HUES64 (cell line): ENCODE data around the gene ARRDC1.
"Not testable (repeated sequence)": the region's sequence is repeated elsewhere in the genome, so short reads cannot be mapped to it uniquely, and the experiment has no call there.

ENCODE experiments used
- H3K27ac ChIP-seq: 2 replicates; pipeline ENCODE4 v1.7.0; 2013; ENCODE audit warnings: low read depth, low read length, inconsistent platforms
- H3K27me3 ChIP-seq: 2 replicates; pipeline ENCODE4 v1.6.1; 2013; ENCODE audit warnings: mild to moderate bottlenecking, low read length; ENCODE audit not compliant: insufficient read depth
- H3K36me3 ChIP-seq: 2 replicates; pipeline ENCODE4 v1.6.1; 2013; ENCODE audit warnings: mild to moderate bottlenecking, low read length; ENCODE audit not compliant: insufficient read depth
- H3K4me1 ChIP-seq: 2 replicates; pipeline ENCODE4 v1.6.1; 2013; ENCODE audit warnings: mild to moderate bottlenecking, low read length, moderate library complexity; ENCODE audit not compliant: insufficient read depth
- H3K4me3 ChIP-seq: 2 replicates; pipeline ENCODE4 v1.5.1; 2013; ENCODE audit warnings: mild to moderate bottlenecking, low read length, moderate library complexity
- H3K9ac ChIP-seq: 2 replicates; pipeline ENCODE4 v1.6.1; 2013; ENCODE audit warnings: mild to moderate bottlenecking, low read depth, low read length
- H3K9me3 ChIP-seq: 2 replicates; pipeline ENCODE4 v1.6.1; 2013; ENCODE audit warnings: low read depth, low read length; ENCODE audit not compliant: insufficient read depth
- WGBS: fragments of 150-250, 120-280 bp; methylation state at CpG from one replicate; pipeline ENCODE4 v1.1.7; 2013; ENCODE audit warnings: missing lambda C conversion rate; 5-methylcytosine and 5-hydroxymethylcytosine counted together

Gene ARRDC1

GRCh38 chr9:137588311-137588710, 17.2 kb upstream of the ARRDC1 start:
- 0 out of 2 replicates have a peak overlapping the region, but pooled peaks have one; percentile 79 for H3K4me3 ChIP-seq
- peaks cover 53% of the 10 kb centered on the region for H3K36me3 ChIP-seq
- H3K9me3 ChIP-seq: no peaks in the 10 kb centered on the region
- no peaks in the 10 kb centered on the region for H3K4me1 ChIP-seq
- no peak overlapping the region for H3K27ac ChIP-seq
- 90% methylated on average over 13 of the region's 13 CpGs for WGBS
- no peaks in the 10 kb centered on the region; the same call in 1 of the 2 replicates for H3K27me3 ChIP-seq
- H3K9ac ChIP-seq: peak overlapping the region; percentile 87; the same call in 1 of the 2 replicates

DNA sequence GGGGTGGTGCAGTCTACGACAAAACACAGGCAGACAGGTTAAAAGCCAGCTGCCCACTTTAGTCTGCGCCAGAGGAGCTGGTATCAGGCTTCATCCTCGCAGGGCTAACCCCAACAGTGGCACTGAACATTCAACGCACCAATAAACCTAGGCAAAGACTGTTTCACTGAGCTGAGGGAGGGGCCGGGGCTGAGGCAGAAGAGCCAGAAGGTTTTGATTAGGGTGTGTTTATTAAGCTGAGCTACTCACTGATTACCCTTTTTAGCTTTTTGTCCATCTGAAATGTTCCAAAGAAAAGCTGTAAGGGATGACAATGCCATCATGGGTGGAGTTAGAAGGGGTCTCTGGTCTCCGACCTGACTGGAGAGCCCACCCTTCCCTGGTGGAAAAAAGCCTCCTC, 16.6 kb upstream of the ARRDC1 start:
- Histone ChIP-seq H3K9me3 (no peaks in the 10 kb centered on the region), H3K9ac (peak overlapping the region; percentile 87), H3K27ac (no peak overlapping the region), H3K4me1 (no peaks in the 10 kb centered on the region), H3K27me3 (no peaks in the 10 kb centered on the region; the same call in 1 of the 2 replicates), H3K4me3 (peak overlapping the region; percentile 79), H3K36me3 (peaks cover 48% of the 10 kb centered on the region)
- WGBS: 96% methylated on average over 6 of the region's 6 CpGs

- 11% methylated on average over 58 of the region's 58 CpGs for WGBS
- H3K27me3 ChIP-seq: no peaks in the 10 kb centered on the region; the same call in 1 of the 2 replicates
These were observed 15.9 kb upstream of the ARRDC1 start for GRCh38 chr9:137589441-137590122.

DNA sequence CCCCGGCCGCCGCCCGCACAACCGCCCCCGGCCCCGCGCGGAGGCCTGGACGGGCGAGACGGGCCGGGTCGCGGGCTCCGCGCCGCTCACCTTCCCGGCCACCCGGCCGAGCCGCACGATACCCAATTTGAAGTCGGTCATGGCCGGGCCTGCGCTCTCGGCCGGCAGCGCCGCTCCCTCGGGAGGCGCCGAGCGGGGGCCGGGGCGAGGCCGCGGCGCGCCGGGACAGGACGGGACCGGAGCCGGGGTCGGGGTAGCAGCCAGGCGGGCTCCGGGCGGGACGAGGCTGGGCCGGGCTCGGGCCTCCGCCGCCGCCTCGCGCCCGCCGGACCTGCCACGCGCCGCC, 15.4 kb upstream of the ARRDC1 start:
- H3K9me3 ChIP-seq: no peaks in the 10 kb centered on the region
- no peaks in the 10 kb centered on the region; the same call in 1 of the 2 replicates for H3K27me3 ChIP-seq
- no peak overlapping the region for H3K27ac ChIP-seq
- no peaks in the 10 kb centered on the region for H3K4me1 ChIP-seq
- peak overlapping the region; percentile 87 for H3K9ac ChIP-seq
- peak overlapping the region; percentile 79 for H3K4me3 ChIP-seq
- WGBS: under 1% methylated on average over 61 of the region's 61 CpGs
- H3K36me3 ChIP-seq: peaks cover 37% of the 10 kb centered on the region

More at GRCh38 chr9:137589441-137590122, 15.9 kb upstream of the ARRDC1 start:
- peak overlapping the region; percentile 87 for H3K9ac ChIP-seq
- no peak overlapping the region for H3K27ac ChIP-seq
- no peaks in the 10 kb centered on the region for H3K9me3 ChIP-seq
- no peaks in the 10 kb centered on the region for H3K4me1 ChIP-seq
- H3K36me3 ChIP-seq: peaks cover 41% of the 10 kb centered on the region
- peak overlapping the region; percentile 79 for H3K4me3 ChIP-seq

GRCh38 chr9:137590469-137591383, 14.8 kb upstream of the ARRDC1 start, which contains the start of gene ZMYND19:
Gene ZMYND19 (minus strand): TSS chr9:137590512. CDS start chr9:137590263, 249 bp downstream.
- Histone ChIP-seq H3K9ac (peak within 1 kb of the TSS; percentile 87), H3K27ac (0 out of 2 replicates have a peak within 1 kb of the TSS, but pooled peaks have one; percentile 18), H3K36me3 (peaks cover 33% of the 10 kb centered on the region), H3K27me3 (no peaks in the 10 kb centered on the region; the same call in 1 of the 2 replicates), H3K4me3 (peak within 1 kb of the TSS; percentile 93), H3K4me1 (no peaks in the 10 kb centered on the region), H3K9me3 (no peaks in the 10 kb centered on the region)
- WGBS: 1% methylated on average over 113 of the region's 113 CpGs

GRCh38 chr9:137592767-137593166, 12.7 kb upstream of the ARRDC1 start:
- H3K27me3 ChIP-seq: no peaks in the 10 kb centered on the region; the same call in 1 of the 2 replicates
- H3K4me1 ChIP-seq: no peaks in the 10 kb centered on the region
- WGBS: 92% methylated on average over 7 of the region's 7 CpGs
- peaks cover 13% of the 10 kb centered on the region for H3K36me3 ChIP-seq
- H3K4me3 ChIP-seq: no peak overlapping the region
- H3K27ac ChIP-seq: no peak overlapping the region
- H3K9me3 ChIP-seq: no peaks in the 10 kb centered on the region
- no peak overlapping the region for H3K9ac ChIP-seq

GRCh38 chr9:137593176-137593575, 12.3 kb upstream of the ARRDC1 start:
- peaks cover 9% of the 10 kb centered on the region for H3K36me3 ChIP-seq
- no peak overlapping the region for H3K9ac ChIP-seq
- H3K27ac ChIP-seq: no peak overlapping the region
- no peaks in the 10 kb centered on the region for H3K9me3 ChIP-seq
- no peak overlapping the region for H3K4me3 ChIP-seq
- no peaks in the 10 kb centered on the region for H3K4me1 ChIP-seq
- WGBS: 92% methylated on average over 12 of the region's 12 CpGs
- no peaks in the 10 kb centered on the region; the same call in 1 of the 2 replicates for H3K27me3 ChIP-seq

- not testable (repeated sequence) for H3K9me3 ChIP-seq, H3K4me3 ChIP-seq, H3K36me3 ChIP-seq, H3K27ac ChIP-seq, H3K27me3 ChIP-seq, H3K9ac ChIP-seq, H3K4me1 ChIP-seq
- WGBS: 88% methylated on average over 2 of the region's 7 CpGs
These were observed 8.9 kb upstream of the ARRDC1 start for GRCh38 chr9:137596577-137596976.

- Histone ChIP-seq H3K9me3 (no peaks in the 10 kb centered on the region), H3K27ac (no peak overlapping the region), H3K4me3 (no peak overlapping the region), H3K9ac (no peak overlapping the region), H3K36me3 (no peaks in the 10 kb centered on the region), H3K4me1 (no peaks in the 10 kb centered on the region), H3K27me3 (peaks cover under 1% of the 10 kb centered on the region; the same call in 1 of the 2 replicates)
- 82% methylated on average over 8 of the region's 8 CpGs for WGBS
These were observed 6.5 kb upstream of the ARRDC1 start for GRCh38 chr9:137598943-137599342.

GRCh38 chr9:137602661-137603060, 2.8 kb upstream of the ARRDC1 start:
- 28% methylated on average over 3 of the region's 3 CpGs for WGBS
- Histone ChIP-seq H3K9me3 (no peaks in the 10 kb centered on the region), H3K27ac (no peak overlapping the region)

DNA sequence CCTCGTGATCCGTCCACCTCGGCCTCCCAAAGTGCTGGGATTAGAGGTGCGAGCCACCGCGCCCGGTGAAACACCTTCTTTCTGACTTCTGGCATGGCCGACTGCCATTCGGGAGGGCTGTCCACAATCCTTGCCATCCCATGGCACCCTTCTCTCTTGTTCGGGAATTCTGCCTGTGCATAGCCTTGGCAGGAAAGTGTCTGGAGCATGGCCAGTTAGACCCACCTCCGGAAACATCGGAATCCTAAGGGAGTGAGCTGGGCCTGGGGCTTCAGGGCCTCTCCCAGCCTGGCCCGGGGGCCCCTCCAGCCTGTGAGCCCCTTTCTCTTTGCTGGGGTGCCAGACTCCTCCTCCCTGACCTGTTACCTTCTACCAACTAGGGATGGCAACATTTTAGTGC, 1.6 kb upstream of the ARRDC1 start:
- Histone ChIP-seq H3K9ac (no peak overlapping the region), H3K36me3 (no peaks in the 10 kb centered on the region), H3K4me1 (no peaks in the 10 kb centered on the region), H3K9me3 (no peaks in the 10 kb centered on the region), H3K27ac (no peak overlapping the region), H3K27me3 (peaks cover 17% of the 10 kb centered on the region), H3K4me3 (no peak overlapping the region)
- 93% methylated on average over 13 of the region's 13 CpGs for WGBS

More at GRCh38 chr9:137602661-137603060, 2.8 kb upstream of the ARRDC1 start:
- Histone ChIP-seq H3K4me1 (no peaks in the 10 kb centered on the region), H3K36me3 (no peaks in the 10 kb centered on the region), H3K27me3 (peaks cover 17% of the 10 kb centered on the region), H3K4me3 (no peak overlapping the region), H3K9ac (no peak overlapping the region)
